Astrocyte of the cerebellum (primary cell): ENCODE measurements around the gene LLCFC1.

Source experiments
- DNase-seq: peaks from one replicate; pipeline ENCODE4 v3.0.0-alpha.2; 2011; ENCODE audit warnings: low read depth
- H3K4me3 ChIP-seq: 2 replicates; pipeline ENCODE4 v1.5.1; 2011; ENCODE audit warnings: mild to moderate bottlenecking, low read depth, low read length, moderate library complexity
- CTCF ChIP-seq: IDR thresholded peaks from 2 replicates; pipeline ENCODE4 v1.5.1; 2012; ENCODE audit warnings: low read length, low read depth, moderate library complexity, mild to moderate bottlenecking; ENCODE audit errors: missing control alignments
- in situ Hi-C: cut with HindIII; loops from 2 replicates; pipeline ENCODE4 v1.10.0; 2017; ENCODE audit warnings: low sequenced_read_pairs

Gene LLCFC1

DNA sequence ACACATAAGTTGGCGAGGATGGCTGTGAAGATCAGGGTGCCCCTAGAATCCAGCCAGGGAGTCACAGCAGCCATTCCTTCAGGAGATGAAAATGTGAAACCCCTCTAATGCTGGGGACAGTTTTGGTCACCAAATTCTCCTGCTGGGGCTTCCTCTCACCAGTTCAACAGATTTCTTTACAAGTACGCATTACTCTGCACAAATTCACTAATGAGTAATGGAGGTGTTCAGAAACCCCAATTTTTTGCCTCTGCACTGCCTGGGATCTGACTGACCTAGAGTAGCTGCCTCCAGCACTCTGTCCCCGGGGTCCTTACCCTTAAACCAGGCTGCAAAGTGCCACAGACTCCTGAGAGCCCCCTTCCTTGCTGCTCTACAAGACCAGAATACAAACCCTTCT is 21.8 kb upstream of the LLCFC1 start:
- no peak for TF ChIP-seq CTCF
- in situ Hi-C loops: loop anchor here (5.0 kb wide), 1 partner anchor 65 kb away; no protein-coding TSS in a partner anchor
- DNase-seq: no peak
- H3K4me3 ChIP-seq: no peak overlapping the region

GRCh38 chr7:142918901-142919300 is 20.4 kb upstream of the LLCFC1 start:
- no peak overlapping the region for H3K4me3 ChIP-seq
- no peak for TF ChIP-seq CTCF
- in situ Hi-C loops: loop anchor here (5.0 kb wide), 1 partner anchor 63 kb away; no protein-coding TSS in a partner anchor
- DNase-seq: no peak

DNA sequence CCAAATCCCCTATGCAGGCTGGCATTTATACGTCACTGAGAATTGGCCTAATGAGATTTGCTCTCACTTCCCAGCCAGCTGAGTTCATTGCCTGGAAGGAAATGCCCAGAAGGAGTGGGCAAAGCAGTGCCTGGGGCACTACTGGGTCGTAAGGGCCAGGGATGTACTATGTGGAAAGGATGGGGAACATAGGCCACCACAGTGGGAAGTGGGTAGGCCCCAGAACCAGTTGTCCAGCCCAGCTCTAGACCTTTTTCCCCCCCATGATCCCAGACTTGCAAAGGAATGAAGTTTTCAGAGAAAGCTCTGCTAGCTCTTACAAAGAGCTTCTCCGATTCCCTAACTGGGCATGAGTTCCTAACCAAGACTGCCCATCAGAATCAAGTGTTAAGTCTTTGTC is 19.6 kb upstream of the LLCFC1 start:
- TF ChIP-seq CTCF: no peak
- H3K4me3 ChIP-seq: no peak overlapping the region
- in situ Hi-C loops: loop anchor here (5.0 kb wide), 1 partner anchor 63 kb away; no protein-coding TSS in a partner anchor
- DNase-seq: no peak

DNA sequence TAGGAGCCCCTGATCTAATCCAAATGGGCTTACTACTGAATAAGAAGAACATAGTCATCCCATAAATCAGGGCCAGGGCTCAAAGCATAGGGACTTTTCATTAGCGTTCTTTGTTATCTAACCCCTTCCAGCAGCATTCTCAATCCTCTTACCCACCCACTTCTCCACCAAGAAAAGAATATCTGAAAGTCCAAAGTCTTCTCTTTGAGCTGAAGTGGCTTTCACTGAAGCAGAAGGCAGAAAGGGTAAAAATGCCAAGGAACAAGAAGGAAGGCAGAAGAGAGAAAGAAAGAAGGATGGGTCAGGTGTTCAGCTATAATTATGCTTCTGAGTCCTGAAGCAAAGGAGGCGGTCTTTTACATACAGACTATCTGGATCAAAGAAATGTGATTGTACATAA is 15.9 kb upstream of the LLCFC1 start:
- H3K4me3 ChIP-seq: no peak overlapping the region
- in situ Hi-C loops: no loop called here
- DNase-seq: no peak
- no peak for TF ChIP-seq CTCF

DNA sequence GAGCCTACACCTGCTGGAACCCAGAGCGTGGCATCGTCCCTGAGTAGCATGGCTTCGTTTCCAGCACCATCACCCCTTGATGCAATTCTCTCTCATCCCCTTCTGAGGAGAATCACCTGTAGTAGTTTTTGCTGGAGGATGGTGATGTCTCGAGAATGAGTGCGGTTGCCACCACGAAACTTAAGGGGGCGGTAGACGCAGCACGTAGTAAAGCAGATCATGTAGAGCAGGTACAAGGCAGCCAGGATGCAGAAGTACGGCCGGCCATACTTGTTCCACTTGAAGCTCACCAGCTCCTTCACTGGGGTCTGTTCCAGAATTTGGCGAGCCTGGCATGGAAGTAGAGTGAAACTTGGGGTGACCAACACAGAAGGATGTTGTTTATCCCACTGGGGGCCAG is 13.9 kb upstream of the LLCFC1 start:
- no peak for TF ChIP-seq CTCF
- no peak for DNase-seq
- in situ Hi-C loops: no loop called here
- no peak overlapping the region for H3K4me3 ChIP-seq

- in situ Hi-C loops: no loop called here
- TF ChIP-seq CTCF: no peak
- DNase-seq: no peak
- H3K4me3 ChIP-seq: no peak overlapping the region
These were observed 12.1 kb upstream of the LLCFC1 start for GRCh38 chr7:142927085-142927745.

- no peak for DNase-seq
- H3K4me3 ChIP-seq: no peak overlapping the region
- in situ Hi-C loops: no loop called here
- TF ChIP-seq CTCF: no peak
These were observed 11.3 kb upstream of the LLCFC1 start for GRCh38 chr7:142927949-142928348.
